Glutamatergic neuron (in vitro differentiated cells): ENCODE measurements around the gene RADIL. TPM values are rescaled to one million over a fixed set of nuclear protein-coding genes. Genes with fewer than 3 reads are reported as not detected.

ENCODE experiments used
- DNase-seq: peaks from one replicate; pipeline ENCODE4 v3.0.0; 2022
- H3K27ac Mint-ChIP-seq: one replicate; pipeline ENCODE4 v1.8.0; 2020; ENCODE audit warnings: mild to moderate bottlenecking, mixed read lengths, inconsistent platforms; ENCODE audit not compliant: unreplicated experiment
- H3K27me3 Mint-ChIP-seq: one replicate; pipeline ENCODE4 v1.8.0; 2020; ENCODE audit warnings: mild to moderate bottlenecking, moderate library complexity, mixed read lengths, inconsistent platforms; ENCODE audit not compliant: unreplicated experiment
- H3K36me3 Mint-ChIP-seq: one replicate; pipeline ENCODE4 v1.8.0; 2020; ENCODE audit warnings: mild to moderate bottlenecking, mixed read lengths, inconsistent platforms; ENCODE audit not compliant: unreplicated experiment
- H3K4me1 Mint-ChIP-seq: one replicate; pipeline ENCODE4 v1.8.0; 2020; ENCODE audit warnings: mild to moderate bottlenecking, low read depth, mixed read lengths, inconsistent platforms; ENCODE audit not compliant: unreplicated experiment
- H3K4me3 Mint-ChIP-seq: one replicate; pipeline ENCODE4 v1.8.0; 2020; ENCODE audit warnings: mild to moderate bottlenecking, mixed read lengths, inconsistent platforms; ENCODE audit not compliant: unreplicated experiment
- H3K9me3 Mint-ChIP-seq: one replicate; pipeline ENCODE4 v1.8.0; 2020; ENCODE audit warnings: mild to moderate bottlenecking, moderate library complexity, mixed read lengths, inconsistent platforms; ENCODE audit not compliant: unreplicated experiment
- long read RNA-seq: library from polyadenylated mRNA; unstranded; transcript quantifications from one replicate; pipeline ENCODE4 v2.0.0, GENCODE V29; 2020; ENCODE audit not compliant: unreplicated experiment
- total RNA-seq: library from RNA; stranded (reverse); fragmentation: NEBNext Ultra II Directional; extraction: Animal tissue kit (Norgen Biotek cat#: 25700); gene quantifications from one replicate; pipeline ENCODE4 v1.2.1, GENCODE V29; 2021; ENCODE audit not compliant: unreplicated experiment
- TF ChIP-seq, protein P1 (sequence below): fragments of 200-600 bp; sonication (generic); IDR thresholded peaks from one replicate; pipeline ENCODE4 v1.5.0; 2021; ENCODE audit not compliant: partially characterized antibody, unreplicated experiment

RADIL gene, protein sequence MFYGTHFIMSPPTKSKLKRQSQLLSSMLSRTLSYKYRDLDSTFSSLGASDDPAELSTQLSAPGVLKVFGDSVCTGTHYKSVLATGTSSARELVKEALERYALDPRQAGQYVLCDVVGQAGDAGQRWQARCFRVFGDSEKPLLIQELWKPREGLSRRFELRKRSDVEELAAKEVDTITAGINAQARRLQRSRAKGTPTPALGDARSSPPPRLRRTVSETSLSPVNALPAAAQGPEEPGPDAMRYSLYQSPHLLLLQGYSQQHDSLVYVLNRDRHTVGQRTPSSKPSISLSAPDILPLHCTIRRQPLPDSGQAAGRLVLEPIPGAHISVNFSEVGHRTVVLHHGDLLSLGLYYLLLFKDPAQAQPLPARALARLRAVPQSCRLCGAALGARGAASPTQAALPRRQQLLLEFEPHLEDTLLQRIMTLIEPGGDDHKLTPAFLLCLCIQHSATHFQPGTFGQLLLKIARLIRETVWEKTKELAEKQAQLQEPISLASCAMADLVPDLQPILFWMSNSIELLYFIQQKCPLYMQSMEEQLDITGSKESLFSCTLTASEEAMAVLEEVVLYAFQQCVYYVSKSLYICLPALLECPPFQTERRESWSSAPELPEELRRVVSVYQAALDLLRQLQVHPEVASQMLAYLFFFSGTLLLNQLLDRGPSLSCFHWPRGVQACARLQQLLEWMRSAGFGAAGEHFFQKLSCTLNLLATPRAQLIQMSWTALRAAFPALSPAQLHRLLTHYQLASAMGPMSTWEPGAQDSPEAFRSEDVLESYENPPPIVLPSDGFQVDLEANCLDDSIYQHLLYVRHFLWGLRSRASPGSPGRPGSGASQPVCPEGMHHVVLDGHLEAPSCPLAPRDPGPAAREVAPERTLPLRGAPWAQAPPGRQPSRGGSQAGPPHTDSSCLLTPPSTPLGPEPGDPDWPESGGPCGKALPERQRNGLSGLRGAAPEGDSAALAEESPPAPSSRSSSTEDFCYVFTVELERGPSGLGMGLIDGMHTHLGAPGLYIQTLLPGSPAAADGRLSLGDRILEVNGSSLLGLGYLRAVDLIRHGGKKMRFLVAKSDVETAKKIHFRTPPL
- total RNA-seq, result 31.3 TPM
- long read RNA-seq, partial matches to known transcripts, result 2 of 9 reads
- long read RNA-seq, other reads (novel, unspliced or antisense), result 4 of 9 reads

DNA sequence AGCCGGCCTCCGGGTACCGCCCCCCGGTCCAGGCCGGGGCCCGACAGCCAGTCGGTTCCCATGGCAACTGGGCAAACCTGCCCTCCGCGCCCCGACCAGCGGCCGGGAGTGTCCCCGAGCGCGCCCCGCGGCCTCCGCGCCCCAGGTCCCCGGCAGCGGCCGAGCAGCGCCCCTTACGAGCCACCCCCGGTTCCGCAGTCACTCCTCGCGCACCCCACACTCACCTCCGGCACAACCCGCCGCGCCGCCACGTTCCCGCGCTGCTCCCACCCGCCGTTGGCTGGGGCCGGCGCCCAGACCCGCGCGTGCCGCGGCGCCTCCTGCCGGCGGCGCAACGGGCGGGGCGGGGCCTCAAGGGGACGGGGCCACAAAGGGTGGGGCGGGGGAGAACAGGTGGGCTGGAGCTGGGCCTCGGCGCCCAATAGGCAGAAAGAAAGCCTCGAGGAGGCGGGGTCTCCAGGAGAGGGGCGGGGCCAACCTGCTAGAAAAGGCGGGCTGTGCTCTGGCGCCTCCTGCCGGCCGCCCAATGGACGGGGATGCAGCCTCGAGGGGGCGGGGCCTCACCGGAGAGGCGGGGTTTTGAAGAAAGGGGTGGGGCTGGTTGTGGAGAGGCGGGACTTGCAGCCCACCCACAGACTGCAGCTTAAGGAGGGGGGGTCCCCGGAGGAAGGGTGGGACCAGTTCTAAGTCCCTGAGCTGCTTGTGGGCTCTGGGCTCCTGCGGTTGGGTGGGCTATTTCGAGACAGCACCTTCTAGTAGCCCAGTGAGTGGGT, at the start of gene RADIL:
TSS of gene RADIL (minus strand) at position 345 of the 773 bp plus-strand sequence. CDS start 5,577 bp downstream, outside the sequence.
- TF ChIP-seq, protein P1, sequence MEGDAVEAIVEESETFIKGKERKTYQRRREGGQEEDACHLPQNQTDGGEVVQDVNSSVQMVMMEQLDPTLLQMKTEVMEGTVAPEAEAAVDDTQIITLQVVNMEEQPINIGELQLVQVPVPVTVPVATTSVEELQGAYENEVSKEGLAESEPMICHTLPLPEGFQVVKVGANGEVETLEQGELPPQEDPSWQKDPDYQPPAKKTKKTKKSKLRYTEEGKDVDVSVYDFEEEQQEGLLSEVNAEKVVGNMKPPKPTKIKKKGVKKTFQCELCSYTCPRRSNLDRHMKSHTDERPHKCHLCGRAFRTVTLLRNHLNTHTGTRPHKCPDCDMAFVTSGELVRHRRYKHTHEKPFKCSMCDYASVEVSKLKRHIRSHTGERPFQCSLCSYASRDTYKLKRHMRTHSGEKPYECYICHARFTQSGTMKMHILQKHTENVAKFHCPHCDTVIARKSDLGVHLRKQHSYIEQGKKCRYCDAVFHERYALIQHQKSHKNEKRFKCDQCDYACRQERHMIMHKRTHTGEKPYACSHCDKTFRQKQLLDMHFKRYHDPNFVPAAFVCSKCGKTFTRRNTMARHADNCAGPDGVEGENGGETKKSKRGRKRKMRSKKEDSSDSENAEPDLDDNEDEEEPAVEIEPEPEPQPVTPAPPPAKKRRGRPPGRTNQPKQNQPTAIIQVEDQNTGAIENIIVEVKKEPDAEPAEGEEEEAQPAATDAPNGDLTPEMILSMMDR, result peak; percentile 88

DNA sequence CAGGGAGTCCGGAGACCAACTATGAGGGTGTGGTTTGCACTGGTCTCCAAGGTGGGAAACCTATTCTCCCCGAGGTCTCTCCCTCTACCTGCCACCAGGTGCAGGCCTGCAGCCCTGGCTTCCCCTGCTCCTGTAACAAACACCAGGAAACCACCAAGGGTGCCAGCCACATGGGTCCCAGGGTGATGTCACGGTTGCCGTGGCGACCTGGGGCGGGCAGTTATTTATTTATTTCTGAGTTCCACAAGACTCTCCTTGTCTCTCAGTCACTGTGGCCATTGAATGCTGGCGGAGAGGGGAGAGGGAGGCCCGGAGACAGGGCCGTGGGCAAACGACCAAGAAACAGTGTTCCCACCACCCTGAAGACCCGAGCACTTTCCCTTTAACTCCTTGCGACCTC, 48.4 kb upstream of the RADIL start:
- no peaks in the 10 kb centered on the region for H3K9me3 Mint-ChIP-seq
- H3K36me3 Mint-ChIP-seq, result no peaks in the 10 kb centered on the region
- DNase-seq, result peak; percentile 34
- H3K27ac Mint-ChIP-seq, result no peak overlapping the region
- TF ChIP-seq, protein P1, result no peak
- H3K4me3 Mint-ChIP-seq, result no peak overlapping the region
- H3K4me1 Mint-ChIP-seq, result no peaks in the 10 kb centered on the region
- H3K27me3 Mint-ChIP-seq, result peaks cover 1% of the 10 kb centered on the region

More for the DNA sequence above, at the start of gene RADIL:
- H3K27ac Mint-ChIP-seq, result peak within 1 kb of the TSS; percentile 96
- H3K27me3 Mint-ChIP-seq, result peaks cover 6% of the 10 kb centered on the region
- H3K36me3 Mint-ChIP-seq, result no peaks in the 10 kb centered on the region
- H3K4me3 Mint-ChIP-seq, result peak within 1 kb of the TSS; percentile 90
- DNase-seq, result peak; percentile 99
- H3K9me3 Mint-ChIP-seq, result peaks cover 10% of the 10 kb centered on the region
- peaks cover 7% of the 10 kb centered on the region for H3K4me1 Mint-ChIP-seq

DNA sequence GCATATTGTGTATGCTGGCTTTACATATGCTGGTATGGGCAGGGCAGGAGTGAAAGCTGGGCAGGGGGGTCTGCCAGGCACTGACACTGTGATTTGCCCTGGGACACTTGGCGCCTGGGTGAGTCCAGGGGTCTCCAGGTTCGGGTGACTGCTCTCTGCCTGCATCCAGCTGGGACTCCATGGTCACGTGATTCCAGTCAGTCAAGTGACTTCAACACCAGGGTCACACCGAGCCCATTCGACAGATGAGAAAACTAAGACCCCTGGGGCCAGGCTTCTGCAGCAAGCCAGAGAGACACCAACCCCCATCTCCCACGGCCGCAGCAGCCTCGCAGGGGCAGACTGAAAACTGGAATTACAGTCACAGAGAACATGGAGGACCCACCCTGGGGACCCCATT, 45.5 kb upstream of the RADIL start:
- H3K27ac Mint-ChIP-seq, result no peak overlapping the region
- TF ChIP-seq, protein P1, result no peak
- no peak for DNase-seq
- H3K27me3 Mint-ChIP-seq, result peaks cover 1% of the 10 kb centered on the region
- H3K36me3 Mint-ChIP-seq, result no peaks in the 10 kb centered on the region
- no peaks in the 10 kb centered on the region for H3K4me1 Mint-ChIP-seq
- no peak overlapping the region for H3K4me3 Mint-ChIP-seq
- H3K9me3 Mint-ChIP-seq, result no peaks in the 10 kb centered on the region

DNA sequence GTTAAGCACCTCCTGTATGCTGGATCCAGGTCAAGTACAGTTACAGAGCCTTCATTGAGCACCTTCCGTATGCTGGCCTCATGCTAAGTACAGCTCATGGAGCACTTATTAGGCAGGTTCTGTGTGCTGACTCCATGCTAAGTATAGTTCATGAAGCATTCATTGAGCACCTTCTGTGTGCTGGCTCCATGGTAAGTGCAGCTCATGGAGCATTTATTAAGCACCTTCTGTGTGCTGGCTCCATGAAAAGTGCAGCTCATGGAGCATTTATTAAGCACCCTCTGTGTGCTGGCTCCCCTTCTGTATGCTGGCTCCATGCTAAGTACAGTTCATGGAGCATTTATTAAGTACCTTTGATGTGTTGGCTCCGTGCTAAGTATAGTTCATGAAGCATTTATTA, 44.9 kb upstream of the RADIL start:
- H3K4me1 Mint-ChIP-seq, result no peaks in the 10 kb centered on the region
- no peaks in the 10 kb centered on the region for H3K36me3 Mint-ChIP-seq
- TF ChIP-seq, protein P1, result no peak
- DNase-seq, result no peak
- no peak overlapping the region for H3K27ac Mint-ChIP-seq
- no peak overlapping the region for H3K4me3 Mint-ChIP-seq
- H3K27me3 Mint-ChIP-seq, result peaks cover 1% of the 10 kb centered on the region
- H3K9me3 Mint-ChIP-seq, result no peaks in the 10 kb centered on the region
